Measurements from ENCODE around the gene RECQL. TPM values are rescaled to one million over a fixed set of nuclear protein-coding genes. Genes with fewer than 3 reads are reported as not detected.
A peak's percentile ranks its signal among the peaks of the same experiment; 100 is the strongest.

Gene RECQL
- total RNA-seq, 4 donors from 2014 or later, result 6.5 to 33.0 (median 11.0) TPM

DNA sequence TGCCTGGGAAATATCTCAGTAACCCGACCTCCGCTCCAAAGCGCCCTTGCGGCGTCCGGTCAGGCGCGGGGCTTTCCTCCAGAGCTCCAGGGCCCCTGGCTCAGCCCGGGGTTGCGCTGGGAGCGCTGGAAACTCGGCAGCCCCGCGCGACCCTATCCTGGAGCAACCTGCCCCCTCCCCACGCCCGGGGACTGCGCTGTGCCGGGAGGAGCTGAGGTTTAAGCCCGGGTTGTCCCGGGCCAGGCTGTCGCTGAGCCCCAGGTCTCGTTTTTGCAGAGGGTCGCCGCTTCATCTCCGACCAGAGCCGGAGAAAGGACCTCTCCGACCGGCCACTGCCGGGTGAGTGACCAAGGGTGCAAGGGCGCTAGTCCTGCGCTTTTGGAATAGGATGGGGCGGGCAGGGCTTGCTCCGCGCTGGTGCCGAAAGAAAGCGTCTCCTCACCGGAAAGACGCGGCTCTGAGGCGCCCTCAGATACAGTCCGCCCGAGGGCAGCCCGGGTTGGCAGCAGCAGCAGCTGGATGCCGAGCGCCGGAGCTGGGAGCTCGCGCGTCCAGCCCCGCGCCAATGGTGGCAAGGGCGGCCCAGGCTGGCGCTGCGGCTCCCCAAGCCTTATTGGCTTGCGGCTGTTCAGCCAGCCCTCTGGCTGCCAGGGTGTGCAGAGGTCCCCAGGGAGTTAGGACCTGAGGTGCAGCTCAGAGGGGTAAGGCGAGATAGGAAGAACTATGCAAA is 26.2 kb upstream of the RECQL start:
- no peaks in the 10 kb centered on the region for H3K4me1 ChIP-seq
- DNase-seq, result peak; percentile 47 to 72 (median 50)
- H3K4me3 ChIP-seq, result peak overlapping the region; percentile 37 to 60 (median 53)
- no peak for TF ChIP-seq POLR2A (IDR thresholded peaks at IDR 0.05)
- TF ChIP-seq, protein P1, sequence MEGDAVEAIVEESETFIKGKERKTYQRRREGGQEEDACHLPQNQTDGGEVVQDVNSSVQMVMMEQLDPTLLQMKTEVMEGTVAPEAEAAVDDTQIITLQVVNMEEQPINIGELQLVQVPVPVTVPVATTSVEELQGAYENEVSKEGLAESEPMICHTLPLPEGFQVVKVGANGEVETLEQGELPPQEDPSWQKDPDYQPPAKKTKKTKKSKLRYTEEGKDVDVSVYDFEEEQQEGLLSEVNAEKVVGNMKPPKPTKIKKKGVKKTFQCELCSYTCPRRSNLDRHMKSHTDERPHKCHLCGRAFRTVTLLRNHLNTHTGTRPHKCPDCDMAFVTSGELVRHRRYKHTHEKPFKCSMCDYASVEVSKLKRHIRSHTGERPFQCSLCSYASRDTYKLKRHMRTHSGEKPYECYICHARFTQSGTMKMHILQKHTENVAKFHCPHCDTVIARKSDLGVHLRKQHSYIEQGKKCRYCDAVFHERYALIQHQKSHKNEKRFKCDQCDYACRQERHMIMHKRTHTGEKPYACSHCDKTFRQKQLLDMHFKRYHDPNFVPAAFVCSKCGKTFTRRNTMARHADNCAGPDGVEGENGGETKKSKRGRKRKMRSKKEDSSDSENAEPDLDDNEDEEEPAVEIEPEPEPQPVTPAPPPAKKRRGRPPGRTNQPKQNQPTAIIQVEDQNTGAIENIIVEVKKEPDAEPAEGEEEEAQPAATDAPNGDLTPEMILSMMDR (IDR thresholded peaks at IDR 0.05), result no peak
- no peaks in the 10 kb centered on the region for H3K27me3 ChIP-seq
- peak overlapping the region in 1 of 4 donors; percentile 35 for H3K27ac ChIP-seq
- H3K9me3 ChIP-seq, result no peaks in the 10 kb centered on the region
- H3K36me3 ChIP-seq, result no peaks in the 10 kb centered on the region

DNA sequence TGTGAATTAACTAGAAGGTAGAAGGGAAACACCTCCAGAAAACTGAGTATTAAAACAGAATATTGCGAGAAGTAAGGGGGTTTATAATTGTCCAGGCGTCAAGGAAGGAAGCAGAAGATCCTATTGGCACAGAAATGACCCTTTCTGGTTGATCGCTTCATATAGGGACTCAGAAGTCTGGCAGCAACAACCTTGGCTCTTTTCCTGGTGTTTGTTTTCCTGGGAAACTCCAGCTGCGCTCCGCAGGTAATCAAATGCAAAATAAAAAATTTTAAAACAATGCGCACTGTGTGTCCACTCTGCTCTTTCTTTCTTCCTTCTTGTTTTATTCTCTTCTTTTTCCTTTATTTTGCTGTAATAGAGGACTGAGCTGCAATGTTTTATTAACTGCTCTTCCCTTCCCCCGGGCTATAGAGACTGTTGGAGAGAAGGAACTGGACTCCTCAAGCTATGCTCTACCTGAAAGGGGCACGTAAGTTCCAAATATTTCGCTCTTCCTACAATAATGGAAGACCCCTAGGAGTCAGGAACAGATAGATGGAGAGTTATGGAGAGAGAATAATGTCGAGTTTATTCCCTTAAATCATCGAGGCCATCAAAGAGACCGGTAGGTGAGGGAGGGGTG is 25.4 kb upstream of the RECQL start:
- H3K36me3 ChIP-seq, result no peaks in the 10 kb centered on the region
- H3K4me1 ChIP-seq, result no peaks in the 10 kb centered on the region
- H3K27me3 ChIP-seq, result no peaks in the 10 kb centered on the region
- H3K9me3 ChIP-seq, result no peaks in the 10 kb centered on the region
- H3K4me3 ChIP-seq, result peak overlapping the region in 3 of 4 donors; percentile 47 to 60 (median 59)
- H3K27ac ChIP-seq, result no peak overlapping the region
- DNase-seq, result no peak
- TF ChIP-seq, protein P1 (IDR thresholded peaks at IDR 0.05), result no peak
- no peak for TF ChIP-seq POLR2A (IDR thresholded peaks at IDR 0.05)

DNA sequence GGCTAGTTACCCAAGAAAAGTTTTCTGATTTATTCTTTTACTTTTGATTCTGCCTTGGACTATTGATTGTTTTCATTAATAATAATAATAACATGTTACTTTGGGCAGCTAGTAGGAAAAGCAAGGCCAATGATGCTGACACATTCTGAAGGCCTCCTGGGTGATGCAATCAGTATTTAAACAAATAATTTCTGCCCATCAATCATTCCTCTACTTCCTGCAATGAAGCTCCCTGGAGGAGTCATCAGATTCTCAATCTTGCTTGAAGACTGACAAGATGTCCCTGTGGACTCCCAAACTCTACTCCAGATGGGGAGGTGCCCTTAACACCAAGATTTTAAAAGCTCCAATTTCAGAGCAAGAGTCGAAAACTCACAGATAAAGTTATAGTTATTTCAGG is 24.6 kb upstream of the RECQL start, which contains the start of gene SPX:
Gene SPX, plus strand, starts transcription at position 244 of the 400 bp plus-strand sequence. CDS start 177 bp downstream, outside the sequence.
- Histone ChIP-seq H3K9me3 (no peaks in the 10 kb centered on the region), H3K36me3 (no peaks in the 10 kb centered on the region), H3K27me3 (no peaks in the 10 kb centered on the region), H3K4me1 (no peaks in the 10 kb centered on the region), H3K27ac (no peak within 1 kb of the TSS), H3K4me3 (peak within 1 kb of the TSS in 3 of 4 donors; percentile 47 to 60 (median 59))
- no peak for DNase-seq
- TF ChIP-seq, protein P1 (IDR thresholded peaks at IDR 0.05), result no peak
- no peak for TF ChIP-seq POLR2A (IDR thresholded peaks at IDR 0.05)

DNA sequence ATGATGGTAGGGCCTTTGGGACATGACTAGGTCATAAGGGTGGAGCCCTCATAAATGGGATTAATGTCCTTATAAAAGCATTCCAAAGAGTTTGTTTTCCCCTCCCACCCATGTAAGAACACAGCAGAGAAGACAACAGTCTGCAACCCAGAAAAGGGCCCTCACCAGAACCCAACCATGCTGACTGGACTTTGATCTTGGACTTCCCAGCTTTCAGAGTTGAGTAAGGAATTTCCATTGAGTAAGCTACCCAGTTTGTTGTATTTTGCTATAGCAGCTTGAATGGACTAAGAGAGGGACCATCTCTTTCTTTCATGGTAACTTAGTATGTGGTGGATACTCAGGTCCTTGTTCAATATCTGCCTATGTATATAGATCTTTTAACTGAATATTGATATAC is 21.7 kb upstream of the RECQL start:
- TF ChIP-seq POLR2A (IDR thresholded peaks at IDR 0.05), result no peak
- TF ChIP-seq, protein P1 (IDR thresholded peaks at IDR 0.05), result no peak
- no peaks in the 10 kb centered on the region for H3K9me3 ChIP-seq
- no peaks in the 10 kb centered on the region for H3K4me1 ChIP-seq
- H3K36me3 ChIP-seq, result no peaks in the 10 kb centered on the region
- no peak for DNase-seq
- no peak overlapping the region for H3K4me3 ChIP-seq
- H3K27me3 ChIP-seq, result no peaks in the 10 kb centered on the region
- no peak overlapping the region for H3K27ac ChIP-seq

DNA sequence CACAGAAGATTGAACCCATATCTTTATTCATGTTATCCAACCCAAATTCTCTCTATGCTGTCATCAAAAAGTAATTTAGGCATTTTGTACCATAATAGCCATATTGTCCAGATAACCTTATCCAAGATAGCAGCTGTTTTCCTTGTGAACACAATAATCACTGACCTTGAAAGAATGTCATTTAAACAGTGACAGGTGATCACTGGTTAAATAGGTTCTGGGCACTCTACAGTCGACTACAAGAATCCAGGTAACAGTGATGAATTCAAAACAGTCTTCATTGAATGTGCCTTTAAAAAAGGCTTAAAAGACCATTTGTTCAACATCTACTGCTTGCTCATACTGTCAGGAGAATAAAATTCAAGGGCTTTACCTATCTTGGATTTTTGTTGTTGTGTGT is 20.1 kb upstream of the RECQL start:
- TF ChIP-seq, protein P1 (IDR thresholded peaks at IDR 0.05), result no peak
- TF ChIP-seq POLR2A (IDR thresholded peaks at IDR 0.05), result no peak
- Histone ChIP-seq H3K27me3 (no peaks in the 10 kb centered on the region), H3K27ac (no peak overlapping the region), H3K4me3 (no peak overlapping the region), H3K4me1 (no peaks in the 10 kb centered on the region), H3K36me3 (peaks cover 0 to 3% (median 0%) of the 10 kb centered on the region in 3 donors), H3K9me3 (no peaks in the 10 kb centered on the region)
- DNase-seq, result no peak

Measured in Peyer's patch (tissue), 4 donors.